Measurements from ENCODE around the gene LGALS3BP. TPM values are rescaled to one million over a fixed set of nuclear protein-coding genes. Genes with fewer than 3 reads are reported as not detected.

LGALS3BP gene
- total and polyA plus RNA-seq, 2 of the 13 experiments (the other 11 are each of a cell fraction or from before 2014, with no cell fraction given) = 137 to 332 TPM

DNA sequence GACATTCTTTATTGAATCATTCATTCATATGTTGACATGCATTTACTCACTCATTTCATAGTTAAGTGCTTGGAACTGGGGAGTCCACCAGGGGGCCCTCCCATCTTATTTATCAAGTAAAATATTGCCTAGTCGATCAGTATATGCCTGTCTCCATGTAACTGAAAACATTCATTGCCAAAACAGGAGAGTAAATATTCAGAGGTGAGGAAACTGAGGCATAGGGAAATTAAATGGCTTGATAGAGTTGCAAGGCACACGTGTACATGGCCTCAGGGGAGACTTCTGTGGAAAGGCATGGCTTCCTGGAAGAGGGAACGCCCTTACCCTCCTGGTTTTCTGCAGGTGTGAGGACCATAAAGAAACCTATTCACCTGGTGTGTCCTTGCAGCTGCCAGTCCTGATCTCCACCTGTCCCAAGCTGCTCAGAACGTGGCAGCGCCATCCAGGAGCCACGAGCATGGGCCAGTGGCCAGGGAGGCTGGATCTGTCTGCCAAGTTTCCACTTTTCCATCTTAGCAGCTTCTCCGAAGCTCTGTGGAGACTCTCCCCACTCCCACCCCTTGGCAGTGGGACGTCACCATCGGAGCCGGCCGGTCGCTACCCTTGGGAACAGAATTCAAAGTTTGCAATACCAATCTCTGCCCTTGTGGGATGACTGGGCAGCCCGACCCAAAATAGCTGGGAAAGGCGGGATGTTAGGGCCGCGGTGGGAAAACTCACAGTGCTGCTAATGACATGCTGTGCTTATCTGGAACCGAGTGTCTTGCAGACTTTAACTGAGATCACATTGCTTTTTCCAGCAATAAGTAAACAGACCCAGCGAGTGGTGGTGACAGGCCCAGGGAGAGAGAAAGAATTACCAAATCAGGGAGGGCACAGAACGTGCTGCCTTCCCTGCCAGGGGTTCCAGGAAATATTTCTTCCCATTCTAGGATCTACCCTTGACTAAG is 40.2 kb upstream of the LGALS3BP start (continued):
- TF ChIP-seq, protein P1, sequence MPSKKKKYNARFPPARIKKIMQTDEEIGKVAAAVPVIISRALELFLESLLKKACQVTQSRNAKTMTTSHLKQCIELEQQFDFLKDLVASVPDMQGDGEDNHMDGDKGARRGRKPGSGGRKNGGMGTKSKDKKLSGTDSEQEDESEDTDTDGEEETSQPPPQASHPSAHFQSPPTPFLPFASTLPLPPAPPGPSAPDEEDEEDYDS (CRISPR knock-in tag; IDR thresholded peaks at IDR 0.05) = no peak
- TF ChIP-seq SMC3 (IDR thresholded peaks at IDR 0.05; ENCODE audit: low read length) (peak; percentile 76), KAT7 (CRISPR knock-in tag; IDR thresholded peaks at IDR 0.05; ENCODE audit: borderline replicate concordance) (no peak), ZNF501 (CRISPR knock-in tag; IDR thresholded peaks at IDR 0.05) (peak; percentile 61; the same call in 1 of the 2 replicates), NRL (CRISPR knock-in tag; IDR thresholded peaks at IDR 0.05; ENCODE audit: borderline replicate concordance) (0 out of 2 replicates have a peak, but pooled peaks have one; percentile 29), TSC22D2 (CRISPR knock-in tag; IDR thresholded peaks at IDR 0.05; ENCODE audit: borderline replicate concordance) (no peak), STAG1 (CRISPR knock-in tag; IDR thresholded peaks at IDR 0.05) (peak; percentile 77), ZBTB42 (CRISPR knock-in tag; IDR thresholded peaks at IDR 0.05) (no peak)
- TF ChIP-seq, protein P2, sequence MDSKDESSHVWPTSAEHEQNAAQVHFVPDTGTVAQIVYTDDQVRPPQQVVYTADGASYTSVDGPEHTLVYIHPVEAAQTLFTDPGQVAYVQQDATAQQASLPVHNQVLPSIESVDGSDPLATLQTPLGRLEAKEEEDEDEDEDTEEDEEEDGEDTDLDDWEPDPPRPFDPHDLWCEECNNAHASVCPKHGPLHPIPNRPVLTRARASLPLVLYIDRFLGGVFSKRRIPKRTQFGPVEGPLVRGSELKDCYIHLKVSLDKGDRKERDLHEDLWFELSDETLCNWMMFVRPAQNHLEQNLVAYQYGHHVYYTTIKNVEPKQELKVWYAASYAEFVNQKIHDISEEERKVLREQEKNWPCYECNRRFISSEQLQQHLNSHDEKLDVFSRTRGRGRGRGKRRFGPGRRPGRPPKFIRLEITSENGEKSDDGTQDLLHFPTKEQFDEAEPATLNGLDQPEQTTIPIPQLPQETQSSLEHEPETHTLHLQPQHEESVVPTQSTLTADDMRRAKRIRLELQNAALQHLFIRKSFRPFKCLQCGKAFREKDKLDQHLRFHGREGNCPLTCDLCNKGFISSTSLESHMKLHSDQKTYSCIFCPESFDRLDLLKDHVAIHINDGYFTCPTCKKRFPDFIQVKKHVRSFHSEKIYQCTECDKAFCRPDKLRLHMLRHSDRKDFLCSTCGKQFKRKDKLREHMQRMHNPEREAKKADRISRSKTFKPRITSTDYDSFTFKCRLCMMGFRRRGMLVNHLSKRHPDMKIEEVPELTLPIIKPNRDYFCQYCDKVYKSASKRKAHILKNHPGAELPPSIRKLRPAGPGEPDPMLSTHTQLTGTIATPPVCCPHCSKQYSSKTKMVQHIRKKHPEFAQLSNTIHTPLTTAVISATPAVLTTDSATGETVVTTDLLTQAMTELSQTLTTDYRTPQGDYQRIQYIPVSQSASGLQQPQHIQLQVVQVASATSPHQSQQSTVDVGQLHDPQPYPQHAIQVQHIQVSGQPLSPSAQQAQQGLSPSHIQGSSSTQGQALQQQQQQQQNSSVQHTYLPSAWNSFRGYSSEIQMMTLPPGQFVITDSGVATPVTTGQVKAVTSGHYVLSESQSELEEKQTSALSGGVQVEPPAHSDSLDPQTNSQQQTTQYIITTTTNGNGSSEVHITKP (CRISPR knock-in tag; IDR thresholded peaks at IDR 0.05; ENCODE audit: low read depth) = peak; percentile 36; the same call in 1 of the 2 replicates
- TF ChIP-seq, protein P3, sequence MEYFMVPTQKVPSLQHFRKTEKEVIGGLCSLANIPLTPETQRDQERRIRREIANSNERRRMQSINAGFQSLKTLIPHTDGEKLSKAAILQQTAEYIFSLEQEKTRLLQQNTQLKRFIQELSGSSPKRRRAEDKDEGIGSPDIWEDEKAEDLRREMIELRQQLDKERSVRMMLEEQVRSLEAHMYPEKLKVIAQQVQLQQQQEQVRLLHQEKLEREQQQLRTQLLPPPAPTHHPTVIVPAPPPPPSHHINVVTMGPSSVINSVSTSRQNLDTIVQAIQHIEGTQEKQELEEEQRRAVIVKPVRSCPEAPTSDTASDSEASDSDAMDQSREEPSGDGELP (IDR thresholded peaks at IDR 0.05; ENCODE audit: borderline replicate concordance, low read depth) = no peak
- TF ChIP-seq, protein P4, sequence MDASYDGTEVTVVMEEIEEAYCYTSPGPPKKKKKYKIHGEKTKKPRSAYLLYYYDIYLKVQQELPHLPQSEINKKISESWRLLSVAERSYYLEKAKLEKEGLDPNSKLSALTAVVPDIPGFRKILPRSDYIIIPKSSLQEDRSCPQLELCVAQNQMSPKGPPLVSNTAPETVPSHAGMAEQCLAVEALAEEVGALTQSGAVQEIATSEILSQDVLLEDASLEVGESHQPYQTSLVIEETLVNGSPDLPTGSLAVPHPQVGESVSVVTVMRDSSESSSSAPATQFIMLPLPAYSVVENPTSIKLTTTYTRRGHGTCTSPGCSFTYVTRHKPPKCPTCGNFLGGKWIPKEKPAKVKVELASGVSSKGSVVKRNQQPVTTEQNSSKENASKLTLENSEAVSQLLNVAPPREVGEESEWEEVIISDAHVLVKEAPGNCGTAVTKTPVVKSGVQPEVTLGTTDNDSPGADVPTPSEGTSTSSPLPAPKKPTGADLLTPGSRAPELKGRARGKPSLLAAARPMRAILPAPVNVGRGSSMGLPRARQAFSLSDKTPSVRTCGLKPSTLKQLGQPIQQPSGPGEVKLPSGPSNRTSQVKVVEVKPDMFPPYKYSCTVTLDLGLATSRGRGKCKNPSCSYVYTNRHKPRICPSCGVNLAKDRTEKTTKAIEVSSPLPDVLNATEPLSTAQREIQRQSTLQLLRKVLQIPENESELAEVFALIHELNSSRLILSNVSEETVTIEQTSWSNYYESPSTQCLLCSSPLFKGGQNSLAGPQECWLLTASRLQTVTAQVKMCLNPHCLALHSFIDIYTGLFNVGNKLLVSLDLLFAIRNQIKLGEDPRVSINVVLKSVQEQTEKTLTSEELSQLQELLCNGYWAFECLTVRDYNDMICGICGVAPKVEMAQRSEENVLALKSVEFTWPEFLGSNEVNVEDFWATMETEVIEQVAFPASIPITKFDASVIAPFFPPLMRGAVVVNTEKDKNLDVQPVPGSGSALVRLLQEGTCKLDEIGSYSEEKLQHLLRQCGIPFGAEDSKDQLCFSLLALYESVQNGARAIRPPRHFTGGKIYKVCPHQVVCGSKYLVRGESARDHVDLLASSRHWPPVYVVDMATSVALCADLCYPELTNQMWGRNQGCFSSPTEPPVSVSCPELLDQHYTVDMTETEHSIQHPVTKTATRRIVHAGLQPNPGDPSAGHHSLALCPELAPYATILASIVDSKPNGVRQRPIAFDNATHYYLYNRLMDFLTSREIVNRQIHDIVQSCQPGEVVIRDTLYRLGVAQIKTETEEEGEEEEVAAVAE (CRISPR knock-in tag; IDR thresholded peaks at IDR 0.05; ENCODE audit: borderline replicate concordance) = no peak
- TF ChIP-seq, protein P5, sequence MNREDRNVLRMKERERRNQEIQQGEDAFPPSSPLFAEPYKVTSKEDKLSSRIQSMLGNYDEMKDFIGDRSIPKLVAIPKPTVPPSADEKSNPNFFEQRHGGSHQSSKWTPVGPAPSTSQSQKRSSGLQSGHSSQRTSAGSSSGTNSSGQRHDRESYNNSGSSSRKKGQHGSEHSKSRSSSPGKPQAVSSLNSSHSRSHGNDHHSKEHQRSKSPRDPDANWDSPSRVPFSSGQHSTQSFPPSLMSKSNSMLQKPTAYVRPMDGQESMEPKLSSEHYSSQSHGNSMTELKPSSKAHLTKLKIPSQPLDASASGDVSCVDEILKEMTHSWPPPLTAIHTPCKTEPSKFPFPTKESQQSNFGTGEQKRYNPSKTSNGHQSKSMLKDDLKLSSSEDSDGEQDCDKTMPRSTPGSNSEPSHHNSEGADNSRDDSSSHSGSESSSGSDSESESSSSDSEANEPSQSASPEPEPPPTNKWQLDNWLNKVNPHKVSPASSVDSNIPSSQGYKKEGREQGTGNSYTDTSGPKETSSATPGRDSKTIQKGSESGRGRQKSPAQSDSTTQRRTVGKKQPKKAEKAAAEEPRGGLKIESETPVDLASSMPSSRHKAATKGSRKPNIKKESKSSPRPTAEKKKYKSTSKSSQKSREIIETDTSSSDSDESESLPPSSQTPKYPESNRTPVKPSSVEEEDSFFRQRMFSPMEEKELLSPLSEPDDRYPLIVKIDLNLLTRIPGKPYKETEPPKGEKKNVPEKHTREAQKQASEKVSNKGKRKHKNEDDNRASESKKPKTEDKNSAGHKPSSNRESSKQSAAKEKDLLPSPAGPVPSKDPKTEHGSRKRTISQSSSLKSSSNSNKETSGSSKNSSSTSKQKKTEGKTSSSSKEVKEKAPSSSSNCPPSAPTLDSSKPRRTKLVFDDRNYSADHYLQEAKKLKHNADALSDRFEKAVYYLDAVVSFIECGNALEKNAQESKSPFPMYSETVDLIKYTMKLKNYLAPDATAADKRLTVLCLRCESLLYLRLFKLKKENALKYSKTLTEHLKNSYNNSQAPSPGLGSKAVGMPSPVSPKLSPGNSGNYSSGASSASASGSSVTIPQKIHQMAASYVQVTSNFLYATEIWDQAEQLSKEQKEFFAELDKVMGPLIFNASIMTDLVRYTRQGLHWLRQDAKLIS (CRISPR knock-in tag; IDR thresholded peaks at IDR 0.05) = no peak

All from HepG2 (cell line).